Right lung (tissue), 5 donors: ENCODE data around the gene PTPRM. TPM values are rescaled to one million over a fixed set of nuclear protein-coding genes. Genes with fewer than 3 reads are reported as not detected.

Experiments used
- DNase-seq, 2 donors: peaks; one replicate each; pipeline ENCODE4 v3.0.0-alpha.2; 2013
- polyA plus RNA-seq, 5 donors: library from polyadenylated mRNA; unstranded; fragments of 120-200 nt; gene quantifications; one replicate each; pipeline versions ENCODE4 v1.2.1 to v1.2.3, GENCODE V29; 2013; ENCODE audit warnings: inconsistent platforms in 1 of 5, low replicate concordance in 1 of 5; ENCODE audit not compliant: insufficient read length in 5 of 5, insufficient read depth in 1 of 5

Gene PTPRM
- polyA plus RNA-seq, 5 donors: 81.3 to 105 (median 93.0) TPM

DNA sequence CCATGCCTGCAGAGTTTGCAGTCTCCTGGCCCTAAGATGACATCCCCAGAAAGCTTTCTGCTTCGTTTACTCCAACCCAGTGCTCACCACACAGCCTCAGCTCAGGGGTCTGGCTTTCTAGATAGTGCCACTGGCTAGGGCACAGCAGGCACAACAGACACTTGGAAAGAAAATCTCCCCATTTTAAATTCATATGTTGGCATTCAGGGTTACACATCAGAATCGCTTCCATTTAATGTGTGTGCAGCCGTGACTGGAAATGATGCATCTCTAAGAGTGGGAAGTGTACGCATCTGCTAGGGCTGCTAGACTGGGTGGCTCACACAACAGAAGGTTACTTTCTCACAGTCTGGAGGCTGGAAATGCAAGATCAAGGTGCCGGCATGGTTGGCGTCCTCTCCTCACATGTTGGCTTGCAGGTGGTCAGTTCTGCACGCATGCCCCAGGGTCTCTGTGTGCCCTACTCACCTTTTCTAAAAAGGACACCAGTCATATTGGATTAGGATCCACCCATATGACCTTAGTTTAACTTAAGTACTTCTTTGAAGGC, 712.7 kb downstream of the PTPRM start:
- DNase-seq: no peak

- DNase-seq: no peak
Measured at GRCh38 chr18:8283891-8284585, 716.9 kb downstream of the PTPRM start.

GRCh38 chr18:8286303-8286702, 719.2 kb downstream of the PTPRM start:
- DNase-seq: no peak

GRCh38 chr18:8287196-8287885, 720.2 kb downstream of the PTPRM start:
- no peak for DNase-seq

- no peak for DNase-seq
Measured at GRCh38 chr18:8288472-8289195, 721.5 kb downstream of the PTPRM start.

DNA sequence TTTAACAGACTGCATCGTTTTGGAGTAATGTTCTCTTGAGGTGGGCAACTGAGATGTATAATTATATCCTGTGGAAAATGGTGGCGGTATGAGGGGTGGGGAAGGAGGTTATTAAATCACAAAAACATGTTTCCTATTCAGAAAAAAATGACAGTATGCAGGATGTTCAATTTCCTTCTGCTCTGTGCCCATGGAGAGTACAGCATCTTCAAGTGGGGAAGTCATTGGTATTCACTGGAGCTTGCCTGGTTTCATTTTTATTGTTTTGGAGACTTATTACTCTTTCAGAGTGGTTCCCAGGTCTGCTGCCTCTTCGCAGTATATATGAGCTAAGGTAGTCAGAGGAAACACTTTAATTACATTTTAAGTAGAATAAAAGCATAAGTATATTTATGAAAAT, 723.3 kb downstream of the PTPRM start:
- no peak for DNase-seq

DNA sequence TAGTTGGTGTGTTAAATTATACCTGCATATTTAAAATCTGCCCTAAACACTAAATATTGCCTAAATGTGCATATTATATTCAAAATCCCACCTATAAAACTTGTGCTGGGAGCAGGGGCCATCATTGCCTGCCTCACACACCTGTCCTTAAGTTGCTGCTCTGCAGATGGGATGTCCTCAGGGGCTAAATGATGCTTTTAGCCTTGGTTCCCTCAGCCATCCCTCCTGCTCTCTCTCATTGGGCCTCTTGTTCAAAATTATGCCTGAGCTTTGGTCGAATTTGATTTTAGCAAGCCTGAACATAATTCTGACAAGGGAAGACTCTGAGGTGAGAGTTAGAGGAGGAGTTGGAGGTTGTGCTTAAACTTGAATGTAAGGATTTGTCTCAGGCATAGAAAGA, 723.8 kb downstream of the PTPRM start:
- no peak for DNase-seq

DNA sequence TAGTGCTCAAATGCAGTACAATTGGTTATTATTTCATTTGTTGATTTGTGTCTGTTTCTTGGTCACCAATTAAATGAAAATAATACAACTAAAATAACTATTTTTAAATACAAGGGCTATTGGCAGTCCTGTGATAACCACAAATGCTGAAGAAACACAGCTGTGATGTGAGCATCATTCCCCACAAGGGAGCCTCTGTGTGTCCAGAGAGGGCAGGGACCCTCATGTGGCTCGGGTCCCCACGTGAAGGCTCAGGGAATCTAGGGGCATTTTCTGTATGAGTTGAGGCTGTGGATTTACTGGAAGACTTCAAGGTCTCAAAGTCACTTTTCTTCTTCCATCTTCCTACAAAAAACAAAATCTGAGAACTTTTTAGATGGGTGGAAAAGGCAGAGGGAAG, 726.1 kb downstream of the PTPRM start:
- no peak for DNase-seq

GRCh38 chr18:8296886-8297616, 729.9 kb downstream of the PTPRM start:
- no peak for DNase-seq

GRCh38 chr18:8298186-8298585, 731.1 kb downstream of the PTPRM start:
- no peak for DNase-seq

DNA sequence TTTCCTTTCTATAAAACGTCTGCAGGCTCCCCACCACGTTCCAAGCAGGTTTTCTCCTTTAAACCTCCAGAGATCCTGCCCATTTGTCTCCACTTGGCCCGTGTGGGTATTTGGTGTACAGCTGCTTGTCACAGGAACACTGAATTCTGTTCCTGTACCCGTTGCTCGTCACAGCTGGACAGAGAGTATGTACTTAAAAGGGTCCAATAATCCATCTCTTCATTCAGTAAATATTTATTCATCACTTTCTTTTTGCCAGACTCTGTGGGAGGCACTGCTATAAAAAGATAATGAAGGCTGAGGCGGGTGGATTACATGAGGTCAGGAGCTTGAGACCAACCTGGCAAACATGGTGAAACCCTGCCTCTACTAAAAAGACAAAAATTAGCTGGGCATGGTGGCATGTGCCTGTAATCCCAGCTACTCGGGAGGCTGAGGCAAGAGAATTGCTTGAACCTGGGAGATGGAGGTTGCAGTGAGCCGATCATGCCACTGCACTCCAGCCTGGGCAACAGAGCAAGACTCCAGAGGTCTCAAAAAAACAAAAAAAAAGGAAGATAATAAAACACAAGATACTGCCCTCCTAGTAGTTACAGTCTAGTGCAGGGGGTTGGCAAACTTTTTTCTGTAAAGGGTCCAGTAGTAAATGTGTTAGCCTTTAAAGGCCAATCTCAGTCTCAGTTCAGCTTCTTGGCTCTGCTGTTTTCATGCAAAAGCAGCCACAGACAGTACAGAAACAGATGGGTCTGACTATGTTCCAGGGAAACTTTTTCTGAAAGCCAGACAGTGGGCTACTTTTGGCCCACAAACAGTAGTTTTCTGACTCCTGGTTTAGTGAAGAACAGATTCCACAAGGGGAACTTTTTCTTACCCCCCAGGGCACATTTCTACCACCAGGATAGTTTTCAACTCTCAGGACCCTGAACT, 732.2 kb downstream of the PTPRM start:
- DNase-seq: no peak

GRCh38 chr18:8300751-8301410, 733.8 kb downstream of the PTPRM start:
- DNase-seq: no peak

- DNase-seq: no peak
Measured at GRCh38 chr18:8301427-8302172, 734.5 kb downstream of the PTPRM start.

- DNase-seq: no peak
Measured at GRCh38 chr18:8303151-8303755, 736.1 kb downstream of the PTPRM start.

DNA sequence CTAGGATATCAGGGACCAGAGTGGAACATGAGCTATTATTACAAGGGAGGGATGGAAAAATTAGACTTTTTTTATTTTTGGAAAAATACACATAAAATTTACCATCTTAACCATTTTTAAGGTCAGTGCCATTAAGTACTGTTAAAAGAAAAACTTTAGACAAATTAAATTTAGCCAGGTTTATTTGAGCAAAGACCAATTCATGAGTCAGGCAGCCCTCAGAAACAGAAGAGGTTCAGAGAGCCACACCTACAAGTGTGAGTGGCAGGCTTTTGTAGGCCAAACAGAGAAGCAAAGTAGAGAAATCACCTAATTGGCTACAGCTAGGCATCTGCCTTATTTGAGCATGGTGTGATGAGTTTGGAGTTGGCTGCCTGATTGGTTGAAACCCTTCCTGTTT, 740.8 kb downstream of the PTPRM start:
- DNase-seq: no peak

DNA sequence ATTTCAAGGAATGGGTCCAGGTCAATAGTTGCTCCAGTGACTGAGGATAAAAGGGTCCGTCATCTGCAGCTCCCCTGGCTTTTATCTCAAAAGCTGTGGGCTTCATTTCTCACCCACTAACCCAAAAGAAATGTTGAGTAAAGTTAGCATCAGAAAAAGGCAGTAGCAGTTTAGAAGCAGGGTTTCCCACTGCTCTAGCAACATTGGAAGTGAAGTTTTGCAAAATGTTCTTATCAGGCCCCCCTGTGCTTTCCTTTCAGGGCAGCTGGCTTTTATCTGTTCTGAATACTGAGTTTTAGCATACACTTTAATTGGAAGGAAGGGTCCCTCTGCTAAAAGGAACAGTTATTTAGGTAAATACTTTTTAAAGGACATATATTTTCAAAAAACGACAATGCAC, 745.9 kb downstream of the PTPRM start:
- no peak for DNase-seq

GRCh38 chr18:8314124-8314523, 747.0 kb downstream of the PTPRM start:
- DNase-seq: no peak

GRCh38 chr18:8319798-8320489, 752.8 kb downstream of the PTPRM start:
- no peak for DNase-seq
